ENCODE data around the gene IAPP.

DNA sequence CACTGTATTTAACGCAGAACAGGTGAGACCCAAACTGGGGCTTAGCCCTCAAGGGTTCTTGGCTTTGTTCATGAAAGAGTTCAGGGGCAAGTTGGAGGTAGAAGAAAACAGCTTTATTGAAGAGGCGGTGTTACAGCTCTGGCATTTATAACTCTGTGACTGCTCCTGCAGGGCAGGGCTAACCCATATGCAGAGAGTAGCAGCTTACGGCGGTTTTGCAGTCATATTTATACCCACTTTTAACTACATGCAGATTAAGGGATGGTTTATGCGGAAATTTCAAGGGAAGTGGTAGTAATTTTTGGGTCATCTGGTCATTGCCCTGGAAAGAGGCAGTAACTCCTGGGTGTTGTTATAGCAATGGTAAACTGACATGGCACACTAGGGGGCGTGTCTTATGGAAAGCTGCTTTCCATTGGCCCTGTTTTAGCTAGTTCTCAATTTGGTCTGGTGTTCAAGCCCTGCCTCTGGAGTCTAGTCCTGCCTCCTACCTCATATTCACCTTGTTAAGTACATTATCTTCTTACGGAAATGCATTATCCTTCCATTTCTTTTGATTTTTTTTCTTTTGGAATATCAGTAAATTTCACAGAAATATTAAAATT lies 1.8 kb upstream of the IAPP start:
- TF ChIP-seq, protein P1, sequence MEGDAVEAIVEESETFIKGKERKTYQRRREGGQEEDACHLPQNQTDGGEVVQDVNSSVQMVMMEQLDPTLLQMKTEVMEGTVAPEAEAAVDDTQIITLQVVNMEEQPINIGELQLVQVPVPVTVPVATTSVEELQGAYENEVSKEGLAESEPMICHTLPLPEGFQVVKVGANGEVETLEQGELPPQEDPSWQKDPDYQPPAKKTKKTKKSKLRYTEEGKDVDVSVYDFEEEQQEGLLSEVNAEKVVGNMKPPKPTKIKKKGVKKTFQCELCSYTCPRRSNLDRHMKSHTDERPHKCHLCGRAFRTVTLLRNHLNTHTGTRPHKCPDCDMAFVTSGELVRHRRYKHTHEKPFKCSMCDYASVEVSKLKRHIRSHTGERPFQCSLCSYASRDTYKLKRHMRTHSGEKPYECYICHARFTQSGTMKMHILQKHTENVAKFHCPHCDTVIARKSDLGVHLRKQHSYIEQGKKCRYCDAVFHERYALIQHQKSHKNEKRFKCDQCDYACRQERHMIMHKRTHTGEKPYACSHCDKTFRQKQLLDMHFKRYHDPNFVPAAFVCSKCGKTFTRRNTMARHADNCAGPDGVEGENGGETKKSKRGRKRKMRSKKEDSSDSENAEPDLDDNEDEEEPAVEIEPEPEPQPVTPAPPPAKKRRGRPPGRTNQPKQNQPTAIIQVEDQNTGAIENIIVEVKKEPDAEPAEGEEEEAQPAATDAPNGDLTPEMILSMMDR (IDR thresholded peaks at IDR 0.05; ENCODE audit: low read length), result no peak
- no peak for TF ChIP-seq EZH2 (IDR thresholded peaks at IDR 0.05; ENCODE audit: borderline replicate concordance, low read length)
